Gastrocnemius medialis (tissue), 4 donors: ENCODE results near the gene CDC14A. TPM values are rescaled to one million over a fixed set of nuclear protein-coding genes. Genes with fewer than 3 reads are reported as not detected.

Experiments used
- ATAC-seq, 2 donors: fragments of 150-250 bp; one replicate each; pipeline ENCODE4 v1.9.1; 2016
- DNase-seq, 2 donors: peaks; one replicate each; pipeline ENCODE4 v3.0.0-alpha.2; 2019
- H3K27ac ChIP-seq, 4 donors: fragments of 200-600 bp; sonication (generic); 1 replicate in 1 of 4; 2 replicates in 3 of 4; pipeline ENCODE4 v1.5.1; 2016 to 2018; ENCODE audit warnings: mild to moderate bottlenecking in 2 of 4, moderate library complexity in 1 of 4
- H3K27me3 ChIP-seq, 3 donors: fragments of 200-600 bp; sonication (generic) in 2 of 3; 1 replicate in 1 of 3; 2 replicates in 2 of 3; pipeline versions ENCODE4 v1.5.1 to v1.6.0; 2016 to 2019; ENCODE audit warnings: mild to moderate bottlenecking in 1 of 3, moderate library complexity in 1 of 3
- H3K36me3 ChIP-seq, 2 donors: fragments of 200-600 bp; sonication (generic) in 1 of 2; one replicate each; pipeline ENCODE4 v1.5.1; 2017 to 2018
- H3K4me1 ChIP-seq, 2 donors: fragments of 200-600 bp; sonication (generic) in 1 of 2; one replicate each; pipeline ENCODE4 v1.5.1; 2016 to 2017; ENCODE audit warnings: mild to moderate bottlenecking in 2 of 2
- H3K4me3 ChIP-seq, 4 donors: fragments of 200-600 bp; sonication (generic) in 3 of 4; 1 replicate in 1 of 4; 2 replicates in 3 of 4; pipeline ENCODE4 v1.5.1; 2016 to 2019; ENCODE audit warnings: mild to moderate bottlenecking in 2 of 4
- H3K9me3 ChIP-seq, 3 donors: fragments of 200-600 bp; sonication (generic) in 2 of 3; 1 replicate in 1 of 3; 2 replicates in 2 of 3; pipeline ENCODE4 v1.5.1; 2016 to 2019
- CTCF ChIP-seq, 5 experiments: fragments of 450-650 bp in 3 of 5; fragments of 200-600 bp in 2 of 5; sonication (generic) in 2 of 5; IDR thresholded peaks in 4 of 5; conservative IDR thresholded peaks in 1 of 5; 1 replicate in 4 of 5; 2 replicates in 1 of 5; pipeline ENCODE4 v1.5.1; 2016 to 2019; ENCODE audit warnings: antibody characterized with exemption in 5 of 5, mild to moderate bottlenecking in 3 of 5, moderate library complexity in 3 of 5
- POLR2A ChIP-seq, 2 donors: fragments of 450-650 bp; IDR thresholded peaks; one replicate each; pipeline ENCODE4 v1.6.1; 2017; ENCODE audit warnings: antibody characterized with exemption in 2 of 2, mild to moderate bottlenecking in 2 of 2, moderate library complexity in 2 of 2
- in situ Hi-C, 4 donors: fragments of 200-750 bp; cut with MboI; loops; one replicate each; pipeline versions ENCODE4 v1.15.0 to v1.8.0; 2017; ENCODE audit warnings: low sequenced_read_pairs in 4 of 4
- intact Hi-C: fragments of 100-400 bp; cut with DNase I; formaldehyde crosslinking; loops from one replicate; pipeline ENCODE4 v1.15.1; 2023; ENCODE audit warnings: low total_unique reads
- total RNA-seq, 4 donors: library from RNA; depleted of rRNA; stranded (reverse); fragments of >200 nt; gene quantifications; one replicate each; pipeline versions ENCODE4 v1.1.0 to v1.2.3, GENCODE V29; 2016

The CDC14A gene
- total RNA-seq, 4 donors from 2014 or later, result 2.1 to 10.0 (median 6.0) TPM

DNA sequence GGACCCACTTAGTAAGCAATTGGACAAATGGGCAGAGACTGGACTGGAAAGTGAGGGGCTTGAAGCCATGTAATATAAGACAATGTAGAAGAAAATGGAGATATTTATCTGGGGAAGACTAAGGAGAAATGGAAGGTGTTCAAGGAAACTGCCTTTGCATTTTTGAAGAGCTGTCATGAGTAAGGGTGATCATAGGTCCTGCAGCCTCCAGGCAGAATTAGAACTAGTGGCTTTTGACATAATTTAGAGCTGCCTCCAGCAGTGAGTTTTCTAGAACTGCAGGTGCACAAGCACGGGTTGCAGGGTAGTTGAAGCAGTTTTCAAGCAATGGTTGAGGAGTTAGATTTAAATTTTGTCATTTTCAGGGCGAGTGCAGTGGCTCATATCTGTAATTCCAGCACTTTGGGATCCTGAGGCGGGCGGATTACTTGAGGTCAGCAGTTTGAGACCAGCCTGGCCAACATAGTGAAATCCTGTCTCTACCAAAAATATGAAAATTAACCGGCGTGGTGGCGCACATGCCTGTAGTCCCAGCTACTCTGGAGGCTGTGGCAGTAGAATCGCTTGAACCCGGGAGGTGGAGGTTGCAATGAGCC lies 3.7 kb upstream of the CDC14A start:
- no peak overlapping the region for H3K27ac ChIP-seq
- no peak for TF ChIP-seq POLR2A (IDR thresholded peaks at IDR 0.05)
- in situ Hi-C loops, result no loop called here

DNA sequence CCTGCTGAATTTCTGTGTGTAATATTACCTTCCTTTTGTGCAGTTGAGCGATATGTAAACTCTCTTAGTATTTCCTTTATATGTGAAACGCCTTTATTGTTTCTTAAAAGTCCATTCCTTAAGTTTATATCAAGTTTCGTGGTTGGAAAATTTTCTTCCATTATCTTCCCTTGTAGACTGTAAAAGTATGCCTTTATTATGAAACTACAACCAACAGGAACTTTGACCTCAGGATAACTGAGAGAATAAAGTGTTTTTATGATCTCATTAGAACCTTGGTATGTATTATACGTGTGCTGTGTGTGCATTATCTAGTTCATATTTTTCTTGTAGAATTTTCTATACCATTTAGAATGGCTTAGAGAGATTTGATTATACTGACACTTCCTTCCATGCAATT lies 3.1 kb upstream of the CDC14A start:
- intact Hi-C loops (no loop called here), in situ Hi-C loops (no loop called here)
- Histone ChIP-seq H3K36me3 (no peaks in the 10 kb centered on the region), H3K4me3 (no peak overlapping the region), H3K27me3 (no peaks in the 10 kb centered on the region), H3K27ac (no peak overlapping the region), H3K4me1 (peaks cover 11 to 17% of the 10 kb centered on the region in 2 donors), H3K9me3 (no peaks in the 10 kb centered on the region)
- TF ChIP-seq POLR2A (IDR thresholded peaks at IDR 0.05) (no peak), CTCF (IDR thresholded peaks at IDR 0.05 in 4 of 5, conservative IDR thresholded peaks at IDR 0.05 in 1 of 5) (no peak)
- no peak for DNase-seq
- no peak for ATAC-seq

More for the DNA sequence above, 3.7 kb upstream of the CDC14A start:
- DNase-seq (no peak), ATAC-seq (no peak)
- Histone ChIP-seq H3K27me3 (no peaks in the 10 kb centered on the region), H3K4me3 (no peak overlapping the region), H3K36me3 (no peaks in the 10 kb centered on the region), H3K9me3 (no peaks in the 10 kb centered on the region), H3K4me1 (peaks cover 5 to 13% of the 10 kb centered on the region in 2 donors)
- intact Hi-C loops, result no loop called here

DNA sequence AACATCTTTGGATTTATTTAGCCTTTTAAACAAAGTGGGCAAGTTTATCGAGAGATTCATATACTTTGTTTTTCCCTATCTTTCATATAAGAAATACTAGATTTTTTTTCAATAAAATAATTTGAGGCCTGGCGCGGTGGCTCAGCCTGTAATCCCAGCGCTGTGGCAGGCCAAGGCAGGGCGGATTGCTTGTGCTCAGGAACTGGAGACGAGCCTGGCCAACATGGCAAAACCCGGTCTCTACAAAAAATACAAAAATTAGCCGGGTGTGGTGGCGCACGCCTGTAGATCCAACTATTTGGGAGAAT lies 1.6 kb upstream of the CDC14A start:
- Histone ChIP-seq H3K4me3 (peak overlapping the region; percentile 94 to 98 (median 96)), H3K36me3 (no peaks in the 10 kb centered on the region), H3K4me1 (peaks cover 17 to 20% of the 10 kb centered on the region in 2 donors), H3K27ac (peak overlapping the region; percentile 84 to 91 (median 88)), H3K9me3 (no peaks in the 10 kb centered on the region), H3K27me3 (no peaks in the 10 kb centered on the region)
- ATAC-seq (no peak), DNase-seq (no peak)
- in situ Hi-C loops, result loop anchor here in 1 of 4 donors (25.0 kb wide), 1 partner anchor 537 kb away; the partner anchor contains the start of genes EXTL2 and SLC30A7
- TF ChIP-seq POLR2A (IDR thresholded peaks at IDR 0.05) (no peak), CTCF (IDR thresholded peaks at IDR 0.05 in 4 of 5, conservative IDR thresholded peaks at IDR 0.05 in 1 of 5) (no peak)
- intact Hi-C loops, result loop anchor here (1.0 to 5.0 kb wide), 6 partner anchors 98 to 547 kb away; partner anchors contain the start of genes LRRC39, SLC30A7 and TRMT13

DNA sequence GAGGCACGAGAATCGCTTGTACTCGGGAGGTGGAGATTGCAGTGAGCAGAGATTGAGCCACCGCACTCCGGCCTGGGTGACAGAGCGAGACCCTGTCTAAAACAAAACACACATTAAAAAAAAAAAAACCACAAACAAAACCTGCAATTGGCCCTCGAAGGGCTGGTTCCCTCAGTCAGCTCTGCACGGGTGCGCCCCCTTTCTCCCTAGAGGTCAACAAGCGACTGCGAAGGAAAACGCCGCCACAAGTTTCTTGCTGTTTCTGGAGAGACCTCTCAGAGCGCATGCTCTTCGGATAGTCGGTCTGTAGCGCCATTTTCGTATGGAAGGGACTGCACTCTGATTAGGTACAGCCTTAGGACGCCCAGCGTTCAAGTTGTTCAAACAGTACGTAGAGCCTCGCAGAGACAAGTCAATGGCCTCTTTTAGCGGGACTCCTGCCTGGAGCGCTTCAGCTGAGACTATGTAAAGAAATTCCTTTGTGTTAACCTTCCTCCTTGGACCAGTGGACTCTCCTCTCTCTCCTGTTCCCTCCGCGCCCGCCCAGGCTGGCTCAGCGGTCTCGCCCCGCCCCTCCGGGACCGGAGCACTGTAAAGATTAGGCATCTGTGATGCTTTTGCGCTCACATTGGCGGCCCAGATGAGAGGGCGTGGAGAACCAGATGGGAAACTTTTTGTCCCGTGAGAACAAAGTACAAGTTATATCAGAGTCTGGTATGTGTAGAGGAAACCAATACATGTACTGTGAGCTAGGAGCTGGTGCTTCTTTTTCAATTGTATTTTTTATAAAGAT lies 1.0 kb upstream of the CDC14A start:
- no peaks in the 10 kb centered on the region for H3K36me3 ChIP-seq
- peak overlapping the region; percentile 84 to 91 (median 88) for H3K27ac ChIP-seq
- no peaks in the 10 kb centered on the region for H3K27me3 ChIP-seq
- peak in 1 of 5 experiments; percentile 28 for TF ChIP-seq CTCF (IDR thresholded peaks at IDR 0.05 in 4 of 5, conservative IDR thresholded peaks at IDR 0.05 in 1 of 5)
- peak; percentile 19 to 42 for TF ChIP-seq POLR2A (IDR thresholded peaks at IDR 0.05)
- in situ Hi-C loops (loop anchor here in 1 of 4 donors (25.0 kb wide), 1 partner anchor 536 kb away; the partner anchor contains the start of genes EXTL2 and SLC30A7), intact Hi-C loops (loop anchor here (1.0 to 5.0 kb wide), 6 partner anchors 99 to 546 kb away; partner anchors contain the start of genes LRRC39, SLC30A7 and TRMT13)
- no peaks in the 10 kb centered on the region for H3K9me3 ChIP-seq
- peak overlapping the region; percentile 94 to 98 (median 96) for H3K4me3 ChIP-seq
- H3K4me1 ChIP-seq, result peaks cover 17 to 20% of the 10 kb centered on the region in 2 donors
- ATAC-seq (peak; percentile 75 to 76), DNase-seq (peak; percentile 69 to 71)
